H1 (cell line): ENCODE data around the gene ALG2.

Experiments
- CTCF ChIP-seq, 3 experiments: IDR thresholded peaks; 1 replicate in 2 of 3; 2 replicates in 1 of 3; pipeline versions ENCODE4 v1.5.1 to v1.6.1; 2011; ENCODE audit warnings: low read length in 3 of 3, mild to moderate bottlenecking in 3 of 3, inconsistent platforms in 2 of 3, low read depth in 1 of 3, moderate library complexity in 1 of 3; ENCODE audit not compliant: insufficient read depth in 1 of 3; ENCODE audit errors: control extremely low read depth in 1 of 3
- EP300 ChIP-seq, 2 experiments: IDR thresholded peaks; 1 replicate in 1 of 2; 2 replicates in 1 of 2; pipeline ENCODE4 v1.6.1; 2011 to 2012; ENCODE audit warnings: low read depth in 2 of 2, low read length in 2 of 2, mild to moderate bottlenecking in 2 of 2, borderline replicate concordance in 1 of 2, inconsistent platforms in 1 of 2, moderate library complexity in 1 of 2
- EZH2 ChIP-seq: fragments of 200-600 bp; sonication (generic); IDR thresholded peaks from 2 replicates; pipeline ENCODE4 v1.7.1; 2012; ENCODE audit warnings: low read depth, mild to moderate bottlenecking, moderate library complexity, low read length, inconsistent platforms; ENCODE audit not compliant: severe bottlenecking
- USF2 ChIP-seq: IDR thresholded peaks from 2 replicates; pipeline ENCODE4 v1.6.1; 2011; ENCODE audit warnings: low read length, improper control_type of control experiment

- TF ChIP-seq CTCF (IDR thresholded peaks at IDR 0.05; ENCODE audit: control extremely low read depth in 1 of 3, insufficient read depth in 1 of 3, low read depth in 1 of 3, low read length in 3 of 3) (no peak), USF2 (no peak), EP300 (IDR thresholded peaks at IDR 0.05; ENCODE audit: borderline replicate concordance in 1 of 2, low read depth in 2 of 2, low read length in 2 of 2) (no peak), EZH2 (no peak)
Measured at GRCh38 chr9:99237356-99237755, 15.6 kb upstream of the ALG2 start.
